Stromal cell of bone marrow (primary cell): ENCODE results near the gene FHIT.
"Not testable (repeated sequence)": the region's sequence is repeated elsewhere in the genome, so short reads cannot be mapped to it uniquely, and the experiment has no call there.

Experiments
- DNase-seq: peaks from one replicate; pipeline ENCODE4 v3.0.0-alpha.2; 2012; ENCODE audit warnings: low read depth

The FHIT gene

GRCh38 chr3:60703956-60704736 lies 547.1 kb downstream of the FHIT start:
- DNase-seq, result no peak

- no peak for DNase-seq
These were observed 548.2 kb downstream of the FHIT start for GRCh38 chr3:60703008-60703407.

- DNase-seq, result no peak
These were observed 553.1 kb downstream of the FHIT start for GRCh38 chr3:60698117-60698516.

DNA sequence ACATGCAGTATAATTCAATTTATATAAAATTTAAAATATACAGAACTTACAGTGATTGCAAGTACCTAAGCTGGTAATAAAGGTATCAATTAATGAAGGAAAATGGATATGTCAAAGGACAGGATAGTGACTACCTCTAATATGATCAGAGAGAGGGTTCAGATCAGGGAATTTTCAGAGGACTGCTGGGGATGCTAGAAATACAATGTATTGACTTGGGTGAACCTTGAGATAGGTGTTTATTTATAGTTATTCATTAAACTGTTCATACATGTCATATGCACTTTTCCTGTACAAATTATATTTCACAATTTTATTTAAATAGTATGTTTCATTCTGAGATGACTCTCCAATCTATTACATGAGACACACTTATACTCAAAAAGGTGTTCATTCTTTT lies 554.1 kb downstream of the FHIT start:
- DNase-seq, result no peak

GRCh38 chr3:60696428-60697125 lies 554.7 kb downstream of the FHIT start:
- no peak for DNase-seq

DNA sequence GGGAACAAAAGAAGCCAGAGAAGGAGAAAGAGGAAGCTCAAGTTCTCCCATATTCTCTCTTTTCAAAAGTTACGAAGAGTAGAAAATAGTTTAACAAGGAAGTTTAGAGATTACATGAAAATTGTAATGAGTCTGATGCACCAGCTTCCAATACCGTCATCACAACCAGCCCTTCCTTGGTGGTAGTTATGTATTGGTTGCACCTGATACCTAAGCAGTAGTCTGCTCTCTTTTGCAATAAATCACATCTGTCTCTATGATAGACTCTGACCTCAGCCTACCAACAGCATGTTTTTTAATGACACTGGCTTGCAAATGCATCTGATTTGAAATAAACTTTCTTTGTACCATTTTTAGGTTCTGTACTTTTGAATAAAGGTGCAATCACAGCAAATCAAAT lies 575.8 kb downstream of the FHIT start:
- no peak for DNase-seq

GRCh38 chr3:60674870-60675269 lies 576.4 kb downstream of the FHIT start:
- DNase-seq, result no peak

DNA sequence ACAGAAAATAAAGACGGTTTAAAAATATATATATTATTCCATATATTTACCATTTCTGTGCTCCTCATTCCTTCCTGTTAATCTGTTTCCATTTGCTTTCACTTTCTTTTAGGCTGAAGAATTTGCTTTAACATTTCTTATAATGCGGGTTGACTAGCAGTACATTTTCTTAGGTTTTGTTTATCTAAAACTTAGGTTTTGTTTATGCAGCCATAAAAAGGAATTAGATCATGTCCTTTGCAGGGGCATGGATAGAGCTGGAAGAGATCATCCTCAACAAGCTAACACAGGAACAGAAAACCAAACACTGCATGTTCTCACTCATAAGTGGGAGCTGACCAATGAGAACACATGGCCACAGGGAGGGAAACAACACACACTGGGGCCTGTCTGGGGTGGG lies 578.1 kb downstream of the FHIT start:
- DNase-seq, result no peak

GRCh38 chr3:60672337-60672736 lies 578.9 kb downstream of the FHIT start:
- DNase-seq, result not testable (repeated sequence)

DNA sequence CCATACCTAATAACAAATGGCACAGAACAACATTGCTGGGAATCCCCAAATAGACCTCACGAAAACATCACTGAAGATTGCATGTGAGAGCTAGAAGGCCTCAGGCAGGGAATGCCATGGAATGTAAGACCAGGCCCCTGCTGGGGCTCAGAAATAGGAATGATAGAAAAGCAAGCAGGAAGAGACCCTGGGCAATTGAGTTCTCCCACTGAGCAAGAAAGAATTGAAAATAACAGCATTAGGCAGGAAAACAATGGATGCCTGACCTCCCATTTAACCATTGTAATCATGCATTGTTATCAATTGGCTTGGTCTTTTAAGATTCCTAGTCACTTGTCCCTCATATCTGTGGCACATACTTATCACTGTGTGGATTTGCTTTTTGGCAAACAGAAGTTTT lies 581.6 kb downstream of the FHIT start:
- no peak for DNase-seq

DNA sequence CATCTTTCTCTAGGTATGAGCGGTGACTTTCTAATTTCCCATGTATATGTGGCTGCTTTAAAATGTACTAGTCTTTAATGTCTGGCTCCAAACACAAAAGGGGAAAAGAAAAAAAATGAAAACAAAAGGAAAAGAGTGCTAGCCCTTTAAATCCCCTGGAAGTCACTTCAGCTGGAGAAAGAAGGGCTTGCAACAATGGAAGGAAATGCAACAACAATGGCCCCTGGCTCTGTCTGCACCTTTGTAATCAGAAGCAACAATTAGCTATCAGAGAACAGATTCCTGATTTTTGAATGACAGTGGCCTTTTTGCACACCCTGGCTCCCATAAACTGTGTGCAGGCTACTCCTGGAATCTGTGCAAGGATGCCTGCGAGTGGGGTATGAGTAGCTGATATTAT lies 591.2 kb downstream of the FHIT start:
- no peak for DNase-seq

DNA sequence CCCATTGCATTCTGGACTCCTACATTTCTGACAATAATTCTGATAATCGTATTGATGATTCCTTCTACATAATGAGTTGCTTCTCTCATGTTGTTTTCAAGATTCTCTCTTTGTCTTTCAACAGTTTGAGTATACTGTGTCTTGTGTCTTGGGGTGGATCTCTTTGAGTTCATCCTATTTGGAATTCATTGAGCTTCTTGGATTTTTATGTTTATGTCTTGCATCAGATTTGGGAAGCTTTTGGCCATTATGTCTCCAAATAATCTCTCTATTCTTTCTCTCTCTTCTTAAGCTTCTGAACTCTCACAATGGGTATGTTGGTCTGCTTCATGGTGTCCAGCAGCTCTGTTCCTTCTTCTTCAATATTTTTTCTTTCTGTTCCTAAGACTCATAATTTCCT lies 592.2 kb downstream of the FHIT start:
- DNase-seq, result no peak

DNA sequence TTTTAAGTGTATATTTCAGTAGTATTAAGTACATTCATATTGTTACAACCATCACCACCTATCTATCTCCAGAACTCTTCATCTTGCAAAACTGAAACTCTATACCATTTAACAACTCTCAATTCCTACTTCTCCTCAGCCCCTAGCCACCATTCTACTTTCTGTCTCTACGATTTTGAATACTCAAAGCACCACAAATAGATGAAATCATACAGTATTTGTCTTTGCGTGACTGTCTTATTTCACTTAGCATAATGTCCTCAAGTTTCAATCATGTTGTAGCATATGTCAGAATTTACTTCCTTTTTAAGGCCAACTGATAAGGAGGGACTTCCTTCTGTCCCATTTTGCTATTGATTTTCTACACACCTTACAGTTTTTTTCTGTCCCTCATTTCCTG lies 593.3 kb downstream of the FHIT start:
- DNase-seq, result no peak

GRCh38 chr3:60652829-60653228 lies 598.4 kb downstream of the FHIT start:
- DNase-seq, result no peak

GRCh38 chr3:60651799-60652198 lies 599.5 kb downstream of the FHIT start:
- DNase-seq, result no peak

DNA sequence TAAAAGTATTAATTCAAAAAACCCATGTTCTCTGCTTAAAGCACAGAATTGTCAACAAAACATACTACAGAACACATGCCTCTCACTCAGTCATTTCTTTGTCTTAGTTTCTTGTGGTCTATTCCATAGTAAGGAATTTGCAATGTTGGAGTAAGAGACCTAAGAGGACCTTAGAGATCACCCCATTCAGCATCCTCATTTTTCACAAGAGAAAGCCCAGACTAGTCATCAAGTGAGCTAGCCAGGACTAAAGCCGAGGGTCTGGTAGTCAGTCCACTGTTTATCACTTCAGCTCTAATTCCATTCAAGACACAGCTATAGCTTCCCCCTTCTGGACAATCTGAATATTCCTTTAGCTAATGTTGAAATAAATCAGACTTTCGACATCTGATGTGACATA lies 601.1 kb downstream of the FHIT start:
- no peak for DNase-seq

GRCh38 chr3:60645801-60646200 lies 605.5 kb downstream of the FHIT start:
- DNase-seq, result no peak

- DNase-seq, result no peak
These were observed 607.4 kb downstream of the FHIT start for GRCh38 chr3:60643831-60644230.

DNA sequence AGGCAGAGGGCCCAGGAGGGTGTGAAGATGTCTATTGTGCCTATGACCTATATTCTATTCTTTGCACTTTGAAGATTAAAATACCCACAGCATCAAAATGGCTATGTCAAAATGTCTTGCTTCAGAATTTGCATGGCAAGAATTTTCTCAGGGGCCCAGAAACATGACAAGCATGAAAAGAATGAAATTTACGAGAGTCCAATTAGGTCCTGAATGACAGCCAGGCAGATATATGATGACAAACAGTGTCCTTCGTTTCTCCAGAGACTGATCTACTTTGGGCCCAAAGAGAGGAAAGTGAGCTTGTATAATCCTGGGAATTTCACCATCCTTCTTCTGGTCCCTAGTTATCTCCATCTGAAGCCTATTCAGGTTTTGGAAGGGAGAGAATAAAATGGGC lies 609.9 kb downstream of the FHIT start:
- no peak for DNase-seq

DNA sequence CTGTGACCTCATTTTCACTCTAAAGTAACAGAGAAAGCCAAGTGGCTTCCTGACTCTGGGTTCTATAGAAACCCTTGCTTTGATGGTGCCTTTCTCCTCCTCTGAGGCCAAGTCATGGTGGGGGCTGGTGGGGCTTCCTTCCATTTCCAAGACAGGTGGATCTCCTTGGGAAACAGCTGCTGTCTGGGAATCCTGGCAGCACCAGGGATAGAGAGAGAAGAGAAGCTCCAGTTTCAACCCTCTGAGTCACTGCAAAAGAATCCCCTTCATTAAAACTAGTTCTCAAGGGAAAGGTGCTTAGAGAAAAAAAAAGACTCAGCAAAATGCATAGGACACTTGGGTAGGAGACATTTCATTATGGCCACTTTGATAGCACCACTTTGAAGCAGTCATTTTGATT lies 614.4 kb downstream of the FHIT start:
- DNase-seq, result no peak

DNA sequence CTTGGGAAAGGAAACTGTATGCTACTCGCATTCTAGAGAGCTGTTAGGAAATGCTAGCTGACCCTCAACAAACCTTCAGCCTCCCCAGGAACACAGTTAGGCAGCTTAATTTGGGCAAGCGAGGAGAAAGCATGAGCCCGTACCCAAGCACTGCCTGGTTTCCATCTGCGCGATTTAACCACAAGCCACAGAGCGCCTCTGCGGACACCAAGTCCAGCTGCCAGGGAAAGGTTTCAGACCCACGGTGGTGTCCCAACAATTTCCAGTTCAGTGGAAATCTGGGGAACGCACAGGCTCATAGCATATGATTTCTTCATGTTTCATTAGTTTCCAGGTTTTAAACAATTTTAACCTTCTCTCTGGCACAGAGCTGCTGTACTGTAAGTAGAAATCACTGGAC lies 617.6 kb downstream of the FHIT start:
- DNase-seq, result peak; percentile 43

- DNase-seq, result no peak
These were observed 619.7 kb downstream of the FHIT start for GRCh38 chr3:60631509-60631908.

DNA sequence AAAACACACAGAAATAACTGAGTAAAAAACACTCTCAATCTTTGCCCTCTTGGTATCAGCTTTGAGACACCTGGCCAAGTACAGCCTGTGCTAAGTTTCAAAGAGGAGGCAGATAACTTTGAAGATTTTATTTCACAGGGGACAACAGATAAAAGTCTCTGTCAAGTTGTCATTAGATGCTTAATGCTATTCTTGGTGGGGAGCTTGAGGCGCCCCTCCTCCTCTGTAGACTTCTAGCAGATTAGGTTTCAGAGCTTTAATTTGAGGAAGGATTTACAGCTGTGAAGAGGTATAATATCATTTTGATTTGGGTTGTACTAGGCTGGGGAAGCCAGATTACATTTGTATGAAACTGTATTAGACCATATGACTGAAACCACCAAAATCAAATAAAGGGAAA lies 620.3 kb downstream of the FHIT start:
- DNase-seq, result no peak

GRCh38 chr3:60629816-60630215 lies 621.4 kb downstream of the FHIT start:
- no peak for DNase-seq
